Peyer's patch (tissue), 4 donors: Measurements from ENCODE around the gene NBAS. TPM values are rescaled to one million over a fixed set of nuclear protein-coding genes. Genes with fewer than 3 reads are reported as not detected.

Experiments
- DNase-seq, 3 donors: peaks; one replicate each; pipeline ENCODE4 v3.0.0-alpha.2; 2017 to 2019
- H3K27ac ChIP-seq, 4 donors: fragments of 200-600 bp; sonication (generic); one replicate each; pipeline ENCODE4 v1.5.1; 2016 to 2019
- H3K27me3 ChIP-seq, 2 donors: fragments of 200-600 bp; sonication (generic); one replicate each; pipeline ENCODE4 v1.5.1; 2019
- H3K36me3 ChIP-seq, 3 donors: fragments of 200-600 bp; sonication (generic); one replicate each; pipeline ENCODE4 v1.5.1; 2016 to 2019
- H3K4me1 ChIP-seq, 4 donors: fragments of 200-600 bp; sonication (generic); one replicate each; pipeline ENCODE4 v1.5.1; 2016 to 2019
- H3K4me3 ChIP-seq, 4 donors: fragments of 200-600 bp; sonication (generic); 1 replicate in 3 of 4; 2 replicates in 1 of 4; pipeline ENCODE4 v1.5.1; 2016 to 2019; ENCODE audit warnings: mild to moderate bottlenecking in 1 of 4
- H3K9me3 ChIP-seq, 4 donors: fragments of 200-600 bp; sonication (generic); one replicate each; pipeline ENCODE4 v1.5.1; 2016 to 2019; ENCODE audit warnings: mild to moderate bottlenecking in 1 of 4
- POLR2A ChIP-seq, 2 donors: fragments of 450-650 bp; IDR thresholded peaks; one replicate each; pipeline ENCODE4 v1.5.1; 2017; ENCODE audit warnings: antibody characterized with exemption in 2 of 2, mild to moderate bottlenecking in 2 of 2, moderate library complexity in 2 of 2
- total RNA-seq, 4 donors: library from RNA; depleted of rRNA; stranded (reverse); fragments of >200 nt; gene quantifications; one replicate each; pipeline ENCODE4 v1.1.0, GENCODE V29; 2016
- TF ChIP-seq, protein P1 (sequence below), 6 experiments: fragments of 450-650 bp in 4 of 6; fragments of 200-600 bp in 2 of 6; sonication (generic) in 1 of 6; IDR thresholded peaks; one replicate each; pipeline ENCODE4 v1.5.1; 2017 to 2019; ENCODE audit warnings: antibody characterized with exemption in 6 of 6, mild to moderate bottlenecking in 3 of 6, moderate library complexity in 1 of 6

The NBAS gene
- total RNA-seq, 4 donors from 2014 or later, result 43.2 to 70.2 (median 55.3) TPM

DNA sequence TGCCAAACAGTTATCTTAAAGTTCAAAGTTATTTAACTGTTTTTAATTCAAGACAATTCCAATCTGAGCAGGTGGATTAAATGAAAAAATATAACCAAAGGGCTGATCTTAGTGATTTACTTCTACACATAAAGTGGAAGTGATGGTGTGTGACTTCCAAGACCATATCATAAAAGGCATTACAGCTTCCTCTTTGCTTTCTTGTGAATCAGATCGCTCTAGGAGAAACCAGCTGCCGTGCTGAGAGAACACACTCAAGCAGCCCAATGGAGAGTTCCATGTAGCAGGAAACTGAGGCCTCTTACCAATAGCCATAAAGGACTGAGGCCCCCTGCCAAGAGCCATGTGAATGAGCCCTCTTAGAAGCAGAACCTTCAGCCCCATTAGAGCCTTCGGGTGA, 197.4 kb downstream of the NBAS start:
- TF ChIP-seq, protein P1, sequence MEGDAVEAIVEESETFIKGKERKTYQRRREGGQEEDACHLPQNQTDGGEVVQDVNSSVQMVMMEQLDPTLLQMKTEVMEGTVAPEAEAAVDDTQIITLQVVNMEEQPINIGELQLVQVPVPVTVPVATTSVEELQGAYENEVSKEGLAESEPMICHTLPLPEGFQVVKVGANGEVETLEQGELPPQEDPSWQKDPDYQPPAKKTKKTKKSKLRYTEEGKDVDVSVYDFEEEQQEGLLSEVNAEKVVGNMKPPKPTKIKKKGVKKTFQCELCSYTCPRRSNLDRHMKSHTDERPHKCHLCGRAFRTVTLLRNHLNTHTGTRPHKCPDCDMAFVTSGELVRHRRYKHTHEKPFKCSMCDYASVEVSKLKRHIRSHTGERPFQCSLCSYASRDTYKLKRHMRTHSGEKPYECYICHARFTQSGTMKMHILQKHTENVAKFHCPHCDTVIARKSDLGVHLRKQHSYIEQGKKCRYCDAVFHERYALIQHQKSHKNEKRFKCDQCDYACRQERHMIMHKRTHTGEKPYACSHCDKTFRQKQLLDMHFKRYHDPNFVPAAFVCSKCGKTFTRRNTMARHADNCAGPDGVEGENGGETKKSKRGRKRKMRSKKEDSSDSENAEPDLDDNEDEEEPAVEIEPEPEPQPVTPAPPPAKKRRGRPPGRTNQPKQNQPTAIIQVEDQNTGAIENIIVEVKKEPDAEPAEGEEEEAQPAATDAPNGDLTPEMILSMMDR (IDR thresholded peaks at IDR 0.05), result no peak
- TF ChIP-seq POLR2A (IDR thresholded peaks at IDR 0.05), result no peak
- H3K9me3 ChIP-seq, result no peaks in the 10 kb centered on the region

DNA sequence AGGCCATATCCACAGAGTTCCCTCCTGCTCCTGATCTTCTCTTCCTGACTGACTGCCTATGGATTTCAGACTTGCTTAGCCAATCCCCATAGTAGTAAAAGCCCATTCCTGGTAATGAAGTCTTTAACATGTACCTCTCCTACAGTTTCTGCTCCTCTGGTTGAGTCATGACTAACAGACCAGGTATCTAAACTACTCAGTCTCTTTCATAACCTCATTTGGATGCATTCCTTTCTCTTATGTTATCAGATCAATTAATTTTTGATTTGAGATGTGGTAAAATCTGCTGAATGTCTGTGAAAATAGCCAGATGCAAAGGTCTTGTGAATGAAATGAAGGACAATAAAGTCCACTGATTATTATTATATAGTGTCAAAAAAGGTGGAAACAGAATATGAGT, 198.0 kb downstream of the NBAS start:
- Histone ChIP-seq H3K36me3 (peaks cover 0 to 23% (median 0%) of the 10 kb centered on the region in 3 donors), H3K27me3 (no peaks in the 10 kb centered on the region), H3K4me1 (no peaks in the 10 kb centered on the region), H3K4me3 (no peak overlapping the region), H3K27ac (no peak overlapping the region), H3K9me3 (no peaks in the 10 kb centered on the region)
- TF ChIP-seq POLR2A (IDR thresholded peaks at IDR 0.05), result no peak
- TF ChIP-seq, protein P1 (IDR thresholded peaks at IDR 0.05), result no peak
- no peak for DNase-seq

More for the DNA sequence above, 197.4 kb downstream of the NBAS start:
- Histone ChIP-seq H3K4me3 (no peak overlapping the region), H3K36me3 (peaks cover 0 to 18% (median 0%) of the 10 kb centered on the region in 3 donors), H3K4me1 (no peaks in the 10 kb centered on the region), H3K27ac (no peak overlapping the region), H3K27me3 (no peaks in the 10 kb centered on the region)
- no peak for DNase-seq

DNA sequence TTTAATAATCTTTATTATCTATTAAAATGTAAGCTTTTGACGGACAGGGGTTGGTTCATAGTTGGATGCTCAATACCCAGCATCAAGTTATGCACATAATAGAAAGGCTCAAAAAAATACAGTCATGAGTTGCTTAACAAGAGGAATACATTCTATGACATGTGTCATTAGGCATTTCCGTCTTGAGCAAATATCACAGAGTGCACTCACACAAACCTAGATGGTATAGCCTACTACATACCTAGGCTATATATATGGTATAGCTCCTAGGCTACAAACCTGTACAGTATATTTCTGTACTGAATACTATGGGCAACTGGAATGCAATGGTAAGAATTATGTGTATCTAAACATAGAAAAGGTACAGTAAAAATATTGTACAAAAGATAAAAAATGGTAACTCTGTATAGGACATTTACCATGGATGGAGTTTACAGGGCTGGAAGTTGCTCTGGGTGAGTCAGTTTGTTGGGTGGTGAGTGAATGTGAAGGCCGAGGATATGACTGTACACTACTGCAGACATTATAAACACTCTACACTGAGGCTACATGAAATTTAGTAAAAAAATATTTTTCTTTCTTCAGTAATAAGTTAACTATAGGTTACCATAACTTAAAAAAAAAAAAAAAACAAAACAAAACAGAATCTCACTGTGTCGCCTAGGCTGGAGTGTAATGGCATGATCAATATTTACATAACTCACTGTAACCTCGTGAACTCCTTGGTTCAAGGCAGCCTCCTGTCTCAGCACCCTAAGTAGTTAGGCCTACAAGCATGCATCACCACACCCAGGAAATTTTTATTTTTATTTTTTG, 201.2 kb downstream of the NBAS start:
- DNase-seq, result no peak
- no peaks in the 10 kb centered on the region for H3K27me3 ChIP-seq

DNA sequence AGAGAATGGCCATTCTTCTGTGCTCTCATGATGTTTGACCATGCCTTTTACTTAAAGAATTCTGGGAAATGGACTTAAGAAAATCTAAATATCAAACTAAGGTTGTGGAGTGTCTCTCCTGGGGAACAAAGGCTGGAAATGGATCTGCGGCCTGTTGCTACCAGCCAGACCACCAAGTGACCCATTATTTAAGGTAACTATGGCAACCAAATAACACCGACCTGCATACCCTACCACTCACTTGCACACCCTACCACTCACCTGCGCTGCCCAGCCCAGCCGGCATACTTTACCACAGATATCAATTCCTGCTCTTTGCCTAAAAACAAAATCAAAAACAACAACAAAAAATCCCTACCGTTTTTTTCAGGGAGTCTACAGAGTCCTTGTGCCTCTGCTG, 203.2 kb downstream of the NBAS start:
- no peaks in the 10 kb centered on the region for H3K4me1 ChIP-seq
- H3K4me3 ChIP-seq, result no peak overlapping the region
- no peak overlapping the region for H3K27ac ChIP-seq
- H3K9me3 ChIP-seq, result no peaks in the 10 kb centered on the region
- TF ChIP-seq, protein P1 (IDR thresholded peaks at IDR 0.05), result no peak
- no peak for TF ChIP-seq POLR2A (IDR thresholded peaks at IDR 0.05)
- DNase-seq, result no peak
- peaks cover 0 to 38% (median 0%) of the 10 kb centered on the region in 3 donors for H3K36me3 ChIP-seq
- H3K27me3 ChIP-seq, result no peaks in the 10 kb centered on the region

More for the DNA sequence above, 201.2 kb downstream of the NBAS start:
- TF ChIP-seq, protein P1 (IDR thresholded peaks at IDR 0.05), result no peak
- no peak for TF ChIP-seq POLR2A (IDR thresholded peaks at IDR 0.05)
- H3K4me1 ChIP-seq, result no peaks in the 10 kb centered on the region
- peaks cover 0 to 33% (median 0%) of the 10 kb centered on the region in 3 donors for H3K36me3 ChIP-seq
- no peaks in the 10 kb centered on the region for H3K9me3 ChIP-seq
- no peak overlapping the region for H3K27ac ChIP-seq
- H3K4me3 ChIP-seq, result no peak overlapping the region

DNA sequence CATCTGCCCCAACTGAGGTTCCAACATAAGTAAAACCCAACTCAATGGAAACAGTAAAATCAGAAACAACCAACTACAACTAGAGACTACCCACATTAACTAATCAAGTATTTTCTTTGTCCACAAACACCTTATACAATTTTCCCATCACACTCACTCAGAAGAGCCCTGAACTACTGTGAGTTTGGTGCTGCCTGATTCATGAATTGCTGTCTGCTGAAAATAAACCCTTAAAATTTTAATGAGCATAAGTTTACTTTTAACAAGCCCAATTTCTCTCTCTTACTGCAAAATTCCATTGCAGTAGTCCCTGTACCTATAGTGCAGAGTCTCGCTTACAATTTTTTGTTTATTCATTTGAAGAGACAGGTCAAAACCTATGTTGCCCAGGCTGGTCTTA, 203.9 kb downstream of the NBAS start:
- Histone ChIP-seq H3K27me3 (no peaks in the 10 kb centered on the region), H3K36me3 (peaks cover 0 to 41% (median 0%) of the 10 kb centered on the region in 3 donors), H3K4me3 (no peak overlapping the region), H3K27ac (no peak overlapping the region), H3K9me3 (no peaks in the 10 kb centered on the region), H3K4me1 (no peaks in the 10 kb centered on the region)
- no peak for DNase-seq
- TF ChIP-seq, protein P1 (IDR thresholded peaks at IDR 0.05), result no peak
- no peak for TF ChIP-seq POLR2A (IDR thresholded peaks at IDR 0.05)
